ENCODE data around the gene DSC1. TPM values are rescaled to one million over a fixed set of nuclear protein-coding genes. Genes with fewer than 3 reads are reported as not detected.

Gene DSC1
- polyA plus RNA-seq, 1 of the 3 experiments (the other 2 are of a cell fraction), result not detected

DNA sequence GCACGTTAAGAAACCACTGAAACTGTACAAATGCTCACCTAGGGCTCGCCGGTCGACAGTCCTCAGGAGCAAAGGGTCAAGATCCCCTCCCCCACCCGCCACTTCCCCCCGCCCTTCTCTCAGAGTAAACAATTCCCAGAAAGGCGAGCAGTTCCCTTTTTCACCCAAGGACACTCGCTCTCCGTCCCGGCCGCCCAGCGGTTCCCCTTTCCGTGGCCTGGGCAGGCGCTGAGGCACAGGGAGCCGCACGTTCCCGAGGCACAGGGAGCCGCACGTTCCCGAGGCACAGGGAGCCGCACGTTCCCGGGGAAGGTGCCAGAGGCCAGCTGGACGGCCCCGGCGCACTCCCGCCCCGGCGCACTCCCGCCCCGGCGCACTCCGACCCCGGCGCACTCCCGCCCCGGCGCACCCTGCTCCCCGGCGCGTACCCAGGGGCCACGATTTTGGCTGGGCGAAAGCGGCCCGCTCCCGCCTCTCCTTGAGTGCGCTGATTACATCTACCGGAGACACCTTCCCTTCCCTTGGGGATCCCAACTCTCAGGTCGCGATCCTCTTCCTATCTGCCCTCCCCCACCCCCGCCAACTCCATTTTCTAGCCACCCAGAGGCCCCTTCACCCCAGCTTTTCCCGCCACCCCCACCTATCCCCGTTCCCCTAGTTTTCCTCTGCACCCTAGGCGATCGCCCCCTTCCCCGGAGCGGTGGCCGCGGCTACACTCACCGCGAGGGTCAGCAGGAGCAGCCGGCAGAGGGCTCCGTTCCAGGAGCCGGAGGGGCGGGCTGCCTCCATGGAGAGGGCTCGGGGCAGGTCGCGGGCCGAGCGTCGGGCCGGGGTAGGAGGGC, 61.3 kb downstream of the DSC1 start:
- ChIA-PET CTCF (no interaction called here), POLR2A (no interaction called here)
- no peaks in the 10 kb centered on the region for H3F3A ChIP-seq (replicated peaks; ENCODE audit: insufficient read depth)
- H3K9ac ChIP-seq, result no peak overlapping the region
- H2AFZ ChIP-seq (ENCODE audit: low read depth), result no peak overlapping the region
- no peaks in the 10 kb centered on the region for H3K36me3 ChIP-seq (replicated peaks in 1 of 2; ENCODE audit: control insufficient read depth in 1 of 2, insufficient read depth in 2 of 2, low read length in 1 of 2)
- H3K79me2 ChIP-seq (ENCODE audit: insufficient read depth), result no peaks in the 10 kb centered on the region
- DNase-seq, result peak; percentile 33
- peak overlapping the region; percentile 24; the same call in 1 of the 2 replicates for H3K4me2 ChIP-seq
- no peak for TF ChIP-seq CHD2 (IDR thresholded peaks at IDR 0.05; ENCODE audit: low read length, partially characterized antibody)
- no peak for TF ChIP-seq SMC3 (IDR thresholded peaks at IDR 0.05; ENCODE audit: low read depth, low read length)
- TF ChIP-seq PBX3 (IDR thresholded peaks at IDR 0.05), result no peak
- TF ChIP-seq RAD21 (IDR thresholded peaks at IDR 0.05; ENCODE audit: low read length), result no peak
- TF ChIP-seq NRF1 (IDR thresholded peaks at IDR 0.05; ENCODE audit: low read depth, low read length), result no peak
- TF ChIP-seq RCOR1 (IDR thresholded peaks at IDR 0.05; ENCODE audit: low read length), result no peak
- no peak for TF ChIP-seq ELF1 (IDR thresholded peaks at IDR 0.05)
- TF ChIP-seq, protein P1, sequence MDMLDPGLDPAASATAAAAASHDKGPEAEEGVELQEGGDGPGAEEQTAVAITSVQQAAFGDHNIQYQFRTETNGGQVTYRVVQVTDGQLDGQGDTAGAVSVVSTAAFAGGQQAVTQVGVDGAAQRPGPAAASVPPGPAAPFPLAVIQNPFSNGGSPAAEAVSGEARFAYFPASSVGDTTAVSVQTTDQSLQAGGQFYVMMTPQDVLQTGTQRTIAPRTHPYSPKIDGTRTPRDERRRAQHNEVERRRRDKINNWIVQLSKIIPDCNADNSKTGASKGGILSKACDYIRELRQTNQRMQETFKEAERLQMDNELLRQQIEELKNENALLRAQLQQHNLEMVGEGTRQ (IDR thresholded peaks at IDR 0.05; ENCODE audit: borderline replicate concordance, low read depth, low read length), result no peak
- TF ChIP-seq FOXM1 (IDR thresholded peaks at IDR 0.05; ENCODE audit: low read depth), result no peak
- no peak for TF ChIP-seq TAF1 (IDR thresholded peaks at IDR 0.05; ENCODE audit: borderline replicate concordance, low read depth, low read length)
- TF ChIP-seq IRF3 (IDR thresholded peaks at IDR 0.05; ENCODE audit: low read depth, low read length), result no peak
- no peak for TF ChIP-seq EP300 (IDR thresholded peaks at IDR 0.05; ENCODE audit: borderline replicate concordance in 1 of 2, low read depth in 1 of 2, low read length in 1 of 2)
- no peak for TF ChIP-seq POLR2AphosphoS5 (IDR thresholded peaks at IDR 0.05; ENCODE audit: low read depth, low read length)
- no peak for TF ChIP-seq FOSL2 (IDR thresholded peaks at IDR 0.05; ENCODE audit: borderline replicate concordance, low read depth)
- no peak for TF ChIP-seq TEAD4 (IDR thresholded peaks at IDR 0.05; ENCODE audit: borderline replicate concordance, insufficient read depth)
- TF ChIP-seq YY1 (IDR thresholded peaks at IDR 0.05; ENCODE audit: low read depth), result no peak
- TF ChIP-seq TCF12 (IDR thresholded peaks at IDR 0.05), result no peak
- no peak for TF ChIP-seq MXI1 (IDR thresholded peaks at IDR 0.05; ENCODE audit: low read depth, low read length)
- no peak for TF ChIP-seq EZH2phosphoT487 (IDR thresholded peaks at IDR 0.05; ENCODE audit: borderline replicate concordance, low read depth)
- TF ChIP-seq FOXJ3 (CRISPR knock-in tag; IDR thresholded peaks at IDR 0.05), result no peak
- no peaks in the 10 kb centered on the region for H3K9me2 ChIP-seq
- H3K27me3 ChIP-seq (ENCODE audit: insufficient read depth), result peaks cover 21% of the 10 kb centered on the region; the same call in 1 of the 2 replicates
- H3K27ac ChIP-seq (ENCODE audit: low read depth in 2 of 2, low read length in 1 of 2), result no peak overlapping the region
- WGBS (ENCODE audit: low lambda C conversion rate), result 6% methylated on average over 33 of the region's 72 CpGs
- no peaks in the 10 kb centered on the region for H3K9me3 ChIP-seq
- no peaks in the 10 kb centered on the region for H4K20me1 ChIP-seq (ENCODE audit: insufficient read depth)
- H3K4me3 ChIP-seq (ENCODE audit: low read depth in 2 of 2, low read length in 1 of 2), result no peak overlapping the region
- no peaks in the 10 kb centered on the region for H3K4me1 ChIP-seq (ENCODE audit: control insufficient read depth in 1 of 2, insufficient read depth in 2 of 2, low read depth in 1 of 2, low read length in 1 of 2)
